Measurements from ENCODE around the gene TMEM151A. TPM values are rescaled to one million over a fixed set of nuclear protein-coding genes. Genes with fewer than 3 reads are reported as not detected.

TMEM151A gene
- total RNA-seq, 4 donors from 2014 or later: 0.27 to 0.35 TPM; not detected in 2

DNA sequence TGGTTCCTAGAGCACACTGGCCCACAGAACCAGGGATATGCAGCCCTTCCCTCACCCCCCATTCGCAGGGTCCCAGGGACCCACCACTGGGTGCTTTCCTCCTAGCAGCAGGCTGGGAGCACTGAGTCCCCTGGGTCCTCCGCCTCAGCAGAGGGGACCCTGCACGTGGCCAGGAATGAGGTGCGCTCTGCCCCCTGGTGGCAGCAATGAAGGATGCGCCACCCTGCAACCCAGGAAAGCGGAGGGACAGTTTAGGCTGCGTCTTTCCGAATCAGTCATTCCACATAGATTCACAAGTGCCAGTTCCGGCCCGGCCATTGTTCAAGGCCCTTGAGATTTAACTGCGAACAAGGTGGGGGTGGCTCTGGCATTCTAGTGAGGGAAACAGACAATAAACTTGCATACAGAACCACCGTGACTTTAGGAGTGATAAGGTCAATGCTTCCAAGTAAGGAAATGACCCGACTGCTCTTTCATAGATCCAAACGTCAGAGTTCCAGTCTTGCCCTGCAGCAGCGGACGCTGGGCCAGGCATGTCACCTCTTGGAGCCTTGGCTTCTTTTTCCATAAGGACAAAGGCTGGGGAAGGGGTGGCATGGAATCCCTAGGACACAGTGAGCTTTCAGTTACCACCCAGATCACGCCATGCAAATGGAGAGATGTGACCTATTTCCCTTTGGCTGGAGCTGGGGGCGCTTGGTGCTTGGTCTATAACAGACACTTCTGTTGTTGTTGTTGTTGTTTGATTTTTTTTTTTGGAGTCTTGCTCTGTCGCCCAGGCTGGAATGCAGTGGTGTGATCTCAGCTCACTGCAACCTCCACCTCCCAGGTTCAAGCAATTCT lies 36.8 kb downstream of the TMEM151A start:
- peaks cover 0 to 19% (median 0%) of the 10 kb centered on the region in 3 donors for H3K36me3 ChIP-seq

DNA sequence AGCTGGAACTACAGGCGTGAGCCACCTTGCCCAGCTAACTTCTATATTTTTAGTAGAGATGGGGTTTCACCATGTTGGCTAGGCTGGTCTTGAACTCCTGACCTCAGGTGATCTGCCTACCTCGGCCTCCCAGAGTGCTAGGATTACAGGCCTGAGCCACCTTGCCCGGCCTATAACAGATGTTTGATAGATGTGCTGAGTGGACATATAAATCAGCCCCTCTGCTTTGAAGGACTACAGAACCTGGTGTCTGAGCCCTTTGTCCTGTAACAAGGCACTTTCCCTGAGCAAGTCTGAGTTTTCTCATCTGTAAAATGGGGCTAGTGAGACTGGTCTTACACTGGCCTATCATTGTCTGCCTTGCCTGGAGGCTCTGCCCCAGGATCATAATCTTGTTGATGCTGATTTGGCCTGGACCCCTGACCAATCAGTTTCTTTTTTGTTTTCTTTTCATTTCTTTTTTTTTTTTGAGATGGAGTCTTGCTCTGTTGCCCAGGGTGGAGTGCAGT lies 37.5 kb downstream of the TMEM151A start:
- Histone ChIP-seq H3K4me3 (no peak overlapping the region), H3K27ac (peak overlapping the region in 1 of 4 donors; percentile 14), H3K9me3 (no peaks in the 10 kb centered on the region), H3K4me1 (peaks cover 0 to 28% (median 2%) of the 10 kb centered on the region in 4 donors), H3K36me3 (peaks cover 0 to 24% (median 0%) of the 10 kb centered on the region in 3 donors), H3K27me3 (no peaks in the 10 kb centered on the region)
- no peak for DNase-seq
- TF ChIP-seq POLR2A (IDR thresholded peaks at IDR 0.05): no peak
- TF ChIP-seq, protein P1, sequence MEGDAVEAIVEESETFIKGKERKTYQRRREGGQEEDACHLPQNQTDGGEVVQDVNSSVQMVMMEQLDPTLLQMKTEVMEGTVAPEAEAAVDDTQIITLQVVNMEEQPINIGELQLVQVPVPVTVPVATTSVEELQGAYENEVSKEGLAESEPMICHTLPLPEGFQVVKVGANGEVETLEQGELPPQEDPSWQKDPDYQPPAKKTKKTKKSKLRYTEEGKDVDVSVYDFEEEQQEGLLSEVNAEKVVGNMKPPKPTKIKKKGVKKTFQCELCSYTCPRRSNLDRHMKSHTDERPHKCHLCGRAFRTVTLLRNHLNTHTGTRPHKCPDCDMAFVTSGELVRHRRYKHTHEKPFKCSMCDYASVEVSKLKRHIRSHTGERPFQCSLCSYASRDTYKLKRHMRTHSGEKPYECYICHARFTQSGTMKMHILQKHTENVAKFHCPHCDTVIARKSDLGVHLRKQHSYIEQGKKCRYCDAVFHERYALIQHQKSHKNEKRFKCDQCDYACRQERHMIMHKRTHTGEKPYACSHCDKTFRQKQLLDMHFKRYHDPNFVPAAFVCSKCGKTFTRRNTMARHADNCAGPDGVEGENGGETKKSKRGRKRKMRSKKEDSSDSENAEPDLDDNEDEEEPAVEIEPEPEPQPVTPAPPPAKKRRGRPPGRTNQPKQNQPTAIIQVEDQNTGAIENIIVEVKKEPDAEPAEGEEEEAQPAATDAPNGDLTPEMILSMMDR (IDR thresholded peaks at IDR 0.05): no peak

More for the DNA sequence above, 36.8 kb downstream of the TMEM151A start:
- TF ChIP-seq, protein P1 (IDR thresholded peaks at IDR 0.05): peak; percentile 91 to 98 (median 96)
- no peak for TF ChIP-seq POLR2A (IDR thresholded peaks at IDR 0.05)
- no peaks in the 10 kb centered on the region for H3K9me3 ChIP-seq
- peak; percentile 72 to 92 (median 87) for DNase-seq
- peak overlapping the region in 3 of 4 donors; percentile 14 to 59 (median 46) for H3K27ac ChIP-seq
- H3K4me1 ChIP-seq: peaks cover 0 to 27% (median 2%) of the 10 kb centered on the region in 4 donors
- peak overlapping the region in 1 of 4 donors; percentile 14 for H3K4me3 ChIP-seq
- H3K27me3 ChIP-seq: no peaks in the 10 kb centered on the region

DNA sequence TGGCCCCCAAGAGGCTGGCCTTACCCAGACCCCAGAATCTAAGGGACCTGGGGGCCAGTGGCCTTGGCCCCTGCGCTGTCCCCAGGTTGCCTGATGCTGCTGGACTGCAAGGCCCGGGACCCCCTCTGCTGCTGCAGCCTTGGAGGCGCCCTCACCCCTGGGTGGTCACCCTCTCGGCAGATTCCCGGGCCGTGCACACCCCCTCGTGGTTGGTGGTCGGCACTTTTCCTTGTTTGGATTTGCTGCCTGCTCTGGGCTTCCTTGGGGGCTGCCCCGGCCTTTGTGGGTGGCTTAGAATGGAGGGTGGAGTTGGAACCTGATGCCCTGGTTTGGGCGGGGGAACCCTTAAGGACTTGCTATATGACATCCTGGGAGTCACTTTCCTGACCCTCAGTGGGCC lies 39.2 kb downstream of the TMEM151A start:
- no peaks in the 10 kb centered on the region for H3K27me3 ChIP-seq
- H3K27ac ChIP-seq: no peak overlapping the region
- peaks cover 4 to 44% (median 7%) of the 10 kb centered on the region in 4 donors for H3K4me1 ChIP-seq
- TF ChIP-seq, protein P1 (IDR thresholded peaks at IDR 0.05): no peak
- TF ChIP-seq POLR2A (IDR thresholded peaks at IDR 0.05): no peak
- no peaks in the 10 kb centered on the region for H3K9me3 ChIP-seq
- peaks cover 0 to 27% (median 0%) of the 10 kb centered on the region in 3 donors for H3K36me3 ChIP-seq
- no peak overlapping the region for H3K4me3 ChIP-seq
- no peak for DNase-seq

DNA sequence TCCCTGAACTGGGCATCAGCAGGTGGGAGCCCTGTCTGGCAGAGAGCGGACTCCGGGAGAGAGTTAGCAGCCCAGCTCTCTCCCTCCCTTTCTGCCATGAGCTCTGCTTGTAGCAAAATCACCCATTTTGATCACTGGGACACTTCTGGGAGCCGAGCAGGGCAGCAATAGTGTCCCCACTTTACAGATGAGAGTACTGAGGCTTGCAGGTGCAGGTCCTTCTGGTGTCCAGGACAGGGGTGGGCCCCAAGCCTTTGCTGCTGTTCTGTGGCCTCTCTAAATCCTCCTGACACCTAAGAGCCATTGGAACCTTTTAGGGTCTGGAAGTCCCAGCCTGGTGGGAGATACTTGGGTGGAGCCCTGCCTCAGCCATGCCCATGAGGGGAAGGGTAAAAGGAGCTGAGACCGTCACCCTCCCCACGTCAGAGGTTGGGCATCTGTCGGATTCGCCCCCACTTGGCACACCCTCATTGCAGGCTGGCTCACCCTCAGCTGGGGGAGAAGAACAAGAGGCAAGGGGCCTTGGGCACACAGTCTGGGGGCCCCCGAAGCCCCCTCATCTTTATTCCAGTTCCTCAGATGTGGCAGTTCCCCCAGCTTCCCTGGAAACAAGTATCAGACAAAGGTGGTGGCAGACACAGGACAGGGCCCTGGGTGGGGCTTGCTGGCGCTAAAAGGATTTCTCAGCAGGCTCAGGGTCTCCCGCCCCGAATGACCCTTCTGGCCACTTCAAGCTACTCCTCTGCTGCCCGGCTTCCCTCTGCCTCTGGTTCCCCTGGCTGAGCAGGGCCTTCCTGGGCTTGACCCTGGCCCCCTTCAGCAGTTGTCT lies 40.1 kb downstream of the TMEM151A start:
- Histone ChIP-seq H3K9me3 (no peaks in the 10 kb centered on the region), H3K4me1 (peaks cover 8 to 44% (median 14%) of the 10 kb centered on the region in 4 donors), H3K27ac (no peak overlapping the region), H3K27me3 (no peaks in the 10 kb centered on the region), H3K4me3 (no peak overlapping the region), H3K36me3 (peaks cover 0 to 27% (median 0%) of the 10 kb centered on the region in 3 donors)
- no peak for DNase-seq
- no peak for TF ChIP-seq POLR2A (IDR thresholded peaks at IDR 0.05)
- TF ChIP-seq, protein P1 (IDR thresholded peaks at IDR 0.05): no peak

All from Peyer's patch (tissue), 4 donors.